Osteocyte (in vitro differentiated cells): Measurements from ENCODE around the gene CDKN3. TPM values are rescaled to one million over a fixed set of nuclear protein-coding genes. Genes with fewer than 3 reads are reported as not detected.
"Not testable (repeated sequence)": the region's sequence is repeated elsewhere in the genome, so short reads cannot be mapped to it uniquely, and the experiment has no call there.

Source experiments
- DNase-seq: peaks from one replicate; pipeline ENCODE4 v3.0.0; 2021; ENCODE audit warnings: mixed read lengths; ENCODE audit not compliant: unreplicated experiment; ENCODE audit errors: extremely low spot score
- H3K27ac Mint-ChIP-seq: one replicate; pipeline ENCODE4 v1.8.0; 2021; ENCODE audit warnings: mild to moderate bottlenecking, mixed read lengths; ENCODE audit not compliant: unreplicated experiment
- H3K27me3 Mint-ChIP-seq: one replicate; pipeline ENCODE4 v1.8.0; 2021; ENCODE audit warnings: mixed read lengths; ENCODE audit not compliant: unreplicated experiment
- H3K36me3 Mint-ChIP-seq: one replicate; pipeline ENCODE4 v1.8.0; 2021; ENCODE audit warnings: mixed read lengths; ENCODE audit not compliant: unreplicated experiment
- H3K4me1 Mint-ChIP-seq: one replicate; pipeline ENCODE4 v1.8.0; 2021; ENCODE audit warnings: mixed read lengths; ENCODE audit not compliant: unreplicated experiment
- H3K4me3 Mint-ChIP-seq: one replicate; pipeline ENCODE4 v1.8.0; 2021; ENCODE audit warnings: mild to moderate bottlenecking, moderate library complexity, mixed read lengths; ENCODE audit not compliant: unreplicated experiment
- H3K9me3 Mint-ChIP-seq: one replicate; pipeline ENCODE4 v1.8.0; 2021; ENCODE audit warnings: mixed read lengths; ENCODE audit not compliant: unreplicated experiment
- CTCF ChIP-seq: fragments of 200-600 bp; sonication (generic); IDR thresholded peaks from 2 replicates; pipeline ENCODE4 v1.5.0; 2021; ENCODE audit warnings: antibody characterized with exemption, mild to moderate bottlenecking, moderate library complexity
- total RNA-seq: library from RNA; stranded (reverse); gene quantifications from 2 replicates; pipeline ENCODE4 v1.2.1, GENCODE V29; 2021

The CDKN3 gene
- total RNA-seq, 1 donor from 2014 or later, result 8.5 TPM

- no peaks in the 10 kb centered on the region for H3K9me3 Mint-ChIP-seq
- DNase-seq, result no peak
- peaks cover 20% of the 10 kb centered on the region for H3K4me1 Mint-ChIP-seq
- H3K27ac Mint-ChIP-seq, result no peak overlapping the region
- TF ChIP-seq CTCF, result no peak
- H3K4me3 Mint-ChIP-seq, result no peak overlapping the region
- no peaks in the 10 kb centered on the region for H3K36me3 Mint-ChIP-seq
- no peaks in the 10 kb centered on the region for H3K27me3 Mint-ChIP-seq
Measured at GRCh38 chr14:54394596-54394995, 2.2 kb upstream of the CDKN3 start.

GRCh38 chr14:54395284-54395683 lies 1.5 kb upstream of the CDKN3 start:
- no peak overlapping the region for H3K27ac Mint-ChIP-seq
- H3K27me3 Mint-ChIP-seq, result no peaks in the 10 kb centered on the region
- H3K4me3 Mint-ChIP-seq, result no peak overlapping the region
- DNase-seq, result no peak
- peaks cover 20% of the 10 kb centered on the region for H3K4me1 Mint-ChIP-seq
- no peaks in the 10 kb centered on the region for H3K9me3 Mint-ChIP-seq
- H3K36me3 Mint-ChIP-seq, result no peaks in the 10 kb centered on the region
- no peak for TF ChIP-seq CTCF

GRCh38 chr14:54395716-54396115 lies 1.1 kb upstream of the CDKN3 start:
- TF ChIP-seq CTCF, result no peak
- no peaks in the 10 kb centered on the region for H3K27me3 Mint-ChIP-seq
- DNase-seq, result no peak
- H3K9me3 Mint-ChIP-seq, result no peaks in the 10 kb centered on the region
- peaks cover 20% of the 10 kb centered on the region for H3K4me1 Mint-ChIP-seq
- H3K27ac Mint-ChIP-seq, result no peak overlapping the region
- peak overlapping the region; percentile 27 for H3K4me3 Mint-ChIP-seq
- no peaks in the 10 kb centered on the region for H3K36me3 Mint-ChIP-seq

GRCh38 chr14:54396183-54396492 lies 669 bp upstream of the CDKN3 start:
- peak overlapping the region; percentile 71 for H3K27ac Mint-ChIP-seq
- no peaks in the 10 kb centered on the region for H3K27me3 Mint-ChIP-seq
- no peaks in the 10 kb centered on the region for H3K36me3 Mint-ChIP-seq
- no peaks in the 10 kb centered on the region for H3K9me3 Mint-ChIP-seq
- peaks cover 20% of the 10 kb centered on the region for H3K4me1 Mint-ChIP-seq
- DNase-seq, result no peak
- TF ChIP-seq CTCF, result no peak
- peak overlapping the region; percentile 83 for H3K4me3 Mint-ChIP-seq

GRCh38 chr14:54399560-54399959 lies 2.8 kb downstream of the CDKN3 start:
- no peak for TF ChIP-seq CTCF
- H3K27ac Mint-ChIP-seq, result no peak overlapping the region
- H3K27me3 Mint-ChIP-seq, result no peaks in the 10 kb centered on the region
- peaks cover 9% of the 10 kb centered on the region for H3K9me3 Mint-ChIP-seq
- no peak overlapping the region for H3K4me3 Mint-ChIP-seq
- H3K36me3 Mint-ChIP-seq, result peaks cover 2% of the 10 kb centered on the region
- DNase-seq, result no peak
- H3K4me1 Mint-ChIP-seq, result peaks cover 22% of the 10 kb centered on the region

- H3K4me3 Mint-ChIP-seq, H3K27ac Mint-ChIP-seq, DNase-seq, H3K4me1 Mint-ChIP-seq, H3K27me3 Mint-ChIP-seq, H3K9me3 Mint-ChIP-seq: not testable (repeated sequence)
- peaks cover 15% of the 10 kb centered on the region for H3K36me3 Mint-ChIP-seq
Measured at GRCh38 chr14:54403401-54404005, 6.7 kb downstream of the CDKN3 start.
